ENCODE results near the gene MYO5A. TPM values are rescaled to one million over a fixed set of nuclear protein-coding genes. Genes with fewer than 3 reads are reported as not detected.

Gene MYO5A
- total and polyA plus RNA-seq, 9 of the 15 experiments (the other 6 are each of a cell fraction or from before 2014, with no cell fraction given) = 0.03 to 0.82 (median 0.40) TPM

- TF ChIP-seq BCLAF1 (IDR thresholded peaks at IDR 0.05; ENCODE audit: borderline replicate concordance in 1 of 2, control insufficient read depth in 1 of 2, low read depth in 2 of 2, low read length in 1 of 2) = no peak
- no peak for TF ChIP-seq ZNF436 (CRISPR knock-in tag; IDR thresholded peaks at IDR 0.05)
- peak; percentile 40; the same call in 1 of the 2 replicates for TF ChIP-seq ZNF224 (CRISPR knock-in tag; IDR thresholded peaks at IDR 0.05)
- TF ChIP-seq ARHGAP35 (IDR thresholded peaks at IDR 0.05; ENCODE audit: partially characterized antibody) = no peak
- no peak for TF ChIP-seq ZNF197 (CRISPR knock-in tag; IDR thresholded peaks at IDR 0.05; ENCODE audit: low read depth)
- TF ChIP-seq GTF3C2 (IDR thresholded peaks at IDR 0.05; ENCODE audit: borderline replicate concordance, extremely low read depth, insufficient read length) = no peak
- no peak for TF ChIP-seq ELK1 (CRISPR knock-in tag; IDR thresholded peaks at IDR 0.05)
- no peak for TF ChIP-seq ZNF449 (CRISPR knock-in tag; IDR thresholded peaks at IDR 0.05)
- no peak for TF ChIP-seq ZNF79 (CRISPR knock-in tag; IDR thresholded peaks at IDR 0.05; ENCODE audit: low read depth)
- no peak for TF ChIP-seq SP2 (IDR thresholded peaks at IDR 0.05; ENCODE audit: extremely low read depth, low read depth, low read length, poor library complexity, severe bottlenecking)
- TF ChIP-seq ZHX1 (conservative IDR thresholded peaks at IDR 0.05; ENCODE audit: low read length) = no peak
- no peak for TF ChIP-seq ZNF695 (CRISPR knock-in tag; IDR thresholded peaks at IDR 0.05)
- peak; percentile 61 for TF ChIP-seq EGR1 (conservative IDR thresholded peaks at IDR 0.05)
Observed at GRCh38 chr15:52568601-52569585, 40.2 kb upstream of the MYO5A start, which contains the start of gene ARPP19 (continued).

All from K562 (cell line).